ENCODE results near the gene TNPO1.
"Not testable (repeated sequence)": the region's sequence is repeated elsewhere in the genome, so short reads cannot be mapped to it uniquely, and the experiment has no call there.

TNPO1 gene

DNA sequence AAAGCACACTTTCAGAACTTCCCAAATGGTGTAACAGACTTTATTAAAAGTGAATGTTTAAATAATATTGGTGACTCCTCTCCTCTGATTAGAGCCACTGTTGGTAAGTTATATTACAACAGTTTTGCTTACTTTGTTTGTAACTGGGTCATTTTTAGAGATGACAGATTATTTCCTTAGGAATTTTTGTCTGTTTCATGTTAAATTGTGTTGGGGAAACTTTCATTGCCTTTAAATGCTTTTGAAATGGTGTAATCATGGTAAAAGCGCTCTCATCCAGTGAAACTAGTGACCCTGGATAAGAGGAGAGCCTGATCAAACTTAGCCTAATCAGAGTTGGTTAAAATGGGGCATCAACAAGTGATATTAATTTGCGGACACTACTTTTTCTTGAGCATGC, 39.4 kb downstream of the TNPO1 start:
- no peak for DNase-seq

DNA sequence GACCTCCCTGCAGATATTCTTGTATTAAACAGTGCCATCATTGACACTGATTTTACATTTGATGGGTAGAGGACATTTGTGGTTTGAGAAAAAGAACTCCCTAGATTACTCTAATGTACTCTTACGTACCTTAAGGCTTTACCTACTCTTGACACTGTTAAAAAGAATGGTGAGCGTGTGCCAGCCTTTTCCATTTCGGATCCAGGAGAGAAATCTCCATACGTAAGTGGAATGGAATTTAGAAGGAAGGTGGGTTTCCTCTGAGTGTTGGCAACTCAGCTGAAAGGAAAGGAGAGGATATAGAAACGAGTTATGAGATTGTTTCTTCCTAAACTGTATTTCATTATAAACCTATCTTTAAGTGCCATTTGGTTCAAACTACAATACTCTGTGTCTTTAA, 40.9 kb downstream of the TNPO1 start:
- DNase-seq: no peak

DNA sequence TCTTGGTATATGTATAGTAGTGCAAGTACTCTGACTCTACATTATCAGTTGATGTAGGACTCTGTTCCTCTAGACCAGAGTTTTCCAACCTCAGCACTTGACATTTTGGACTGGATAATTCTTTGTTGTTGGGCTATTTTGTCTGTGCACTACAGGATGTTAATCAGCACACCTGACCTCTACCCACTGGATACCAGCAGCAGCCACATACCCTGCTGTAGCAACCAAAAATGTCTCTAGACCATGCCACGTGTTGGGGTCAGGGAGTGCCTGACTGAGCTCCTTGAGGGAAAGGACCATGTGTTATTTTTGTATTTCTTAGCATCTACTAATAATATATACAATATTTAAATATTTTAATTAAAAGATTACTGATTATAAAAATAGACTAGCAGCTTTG, 42.7 kb downstream of the TNPO1 start:
- DNase-seq: no peak

DNA sequence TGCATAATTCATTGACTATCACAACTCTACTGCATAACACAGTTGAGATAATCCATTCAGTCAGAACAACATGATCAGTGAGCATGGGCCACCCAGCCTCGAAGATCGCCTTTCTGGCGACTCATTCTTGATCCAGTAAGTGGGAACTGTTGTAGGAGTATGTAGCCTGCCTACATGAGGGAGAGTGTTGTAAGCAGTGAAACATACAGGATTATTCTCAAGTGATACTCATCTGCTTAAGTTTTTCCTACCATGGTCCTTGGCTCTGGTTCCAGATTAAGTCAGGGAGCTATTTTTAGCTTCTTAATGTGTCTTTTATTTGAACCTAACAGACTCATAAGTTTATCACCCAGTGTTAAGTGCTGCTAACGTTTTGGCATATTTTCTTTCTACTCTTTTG, 44.0 kb downstream of the TNPO1 start:
- no peak for DNase-seq

DNA sequence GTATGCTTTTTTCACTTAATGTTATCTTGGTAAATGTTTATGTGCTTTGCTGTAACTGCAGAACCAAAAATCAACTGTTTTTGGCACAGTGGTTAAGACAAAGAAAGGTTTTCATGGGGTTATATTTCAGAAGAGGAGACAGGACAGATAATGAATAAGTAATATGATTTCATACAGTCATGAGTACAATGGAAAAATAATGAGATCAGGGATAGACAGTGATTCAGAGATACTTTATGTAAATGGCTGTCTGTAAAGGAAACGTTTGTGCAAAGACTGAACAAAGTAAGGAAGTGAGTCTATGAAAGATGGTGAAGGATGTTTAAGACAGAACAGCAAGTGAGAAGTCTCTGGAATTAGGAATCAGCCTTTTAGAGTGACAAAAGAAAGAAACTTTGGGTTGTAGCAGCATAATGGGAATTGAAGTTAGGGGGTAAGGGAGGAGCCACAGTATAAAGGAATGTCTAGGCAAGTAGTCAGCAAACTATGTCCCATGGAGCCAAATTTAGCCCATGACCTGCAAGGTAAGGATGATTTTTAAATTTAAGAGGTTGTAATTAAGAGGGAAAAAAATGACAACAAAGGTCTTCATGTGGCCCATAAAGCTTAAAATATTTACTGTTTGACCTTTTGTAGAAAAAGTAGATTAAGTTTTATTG, 55.0 kb downstream of the TNPO1 start:
- no peak for DNase-seq

DNA sequence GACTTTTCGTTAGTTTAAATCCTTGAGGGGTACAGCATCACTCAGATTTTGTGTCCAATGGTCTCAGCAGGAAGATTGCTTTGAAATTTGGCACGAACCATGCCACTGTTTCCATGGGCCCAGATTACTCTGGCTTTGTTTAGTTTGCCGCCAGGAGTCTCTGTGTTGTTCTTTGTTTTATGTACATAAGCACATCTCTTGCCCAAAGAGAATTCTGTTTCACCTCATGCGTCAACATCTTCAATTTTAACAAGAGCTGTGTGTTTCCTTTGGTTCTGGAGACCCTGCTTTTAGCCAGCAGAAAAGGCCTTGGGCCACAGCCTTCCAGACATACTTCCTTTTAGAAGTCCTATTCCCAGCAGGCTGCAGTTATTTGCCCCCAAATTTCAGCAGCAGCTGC, 62.4 kb downstream of the TNPO1 start:
- DNase-seq: no peak

DNA sequence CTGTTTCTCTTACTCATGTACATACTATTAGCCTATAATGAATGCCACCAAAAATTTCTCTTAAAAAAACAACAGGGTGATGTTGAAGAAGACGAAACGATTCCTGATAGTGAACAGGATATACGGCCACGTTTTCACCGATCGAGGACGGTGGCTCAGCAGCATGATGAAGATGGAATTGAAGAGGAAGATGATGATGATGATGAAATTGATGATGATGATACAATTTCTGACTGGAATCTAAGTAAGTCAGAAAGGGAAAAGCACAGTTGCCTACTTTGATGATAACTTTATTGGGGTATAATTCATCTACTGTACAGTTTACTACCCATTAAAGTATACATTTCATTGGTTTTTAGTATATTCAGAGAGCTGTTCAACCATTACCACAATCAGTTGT, 66.5 kb downstream of the TNPO1 start:
- DNase-seq: no peak

DNA sequence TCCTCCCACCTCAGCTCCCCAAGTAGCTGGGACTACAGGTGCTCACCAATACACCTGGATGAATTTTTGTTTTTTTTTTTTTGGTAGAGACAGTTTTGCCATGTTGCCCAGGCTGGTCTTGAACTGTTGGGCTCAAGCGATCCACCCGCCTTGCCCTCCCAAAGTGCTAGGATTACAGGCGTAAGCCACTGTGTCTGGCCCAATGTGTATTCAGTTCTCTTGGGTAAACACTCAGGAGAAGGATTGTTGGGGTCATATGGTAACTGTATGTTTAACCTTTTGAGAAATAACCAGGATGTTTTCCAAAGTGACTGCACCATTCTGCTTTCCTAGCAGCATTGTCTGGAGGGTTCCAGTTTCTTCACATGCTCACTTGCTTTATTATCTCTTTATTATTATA, 67.4 kb downstream of the TNPO1 start:
- no peak for DNase-seq

DNA sequence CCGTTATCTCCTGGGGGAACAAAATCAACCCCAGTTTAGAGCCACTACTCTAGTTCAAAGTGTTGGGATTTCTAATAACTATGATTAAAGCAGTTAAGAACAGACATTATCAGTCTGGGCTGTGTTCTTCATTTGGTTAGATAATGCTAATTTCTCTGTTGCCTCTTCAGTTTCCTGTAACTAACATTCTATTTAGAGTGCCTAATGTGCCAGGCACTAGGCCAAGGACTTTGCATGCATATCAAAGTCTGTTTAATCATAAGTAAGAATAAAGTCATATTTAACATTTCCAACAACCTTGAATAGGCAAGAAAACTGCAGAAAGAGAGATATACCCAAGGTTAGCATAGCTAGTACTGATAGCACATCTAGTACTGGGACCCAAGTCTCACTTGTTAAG, 68.4 kb downstream of the TNPO1 start:
- DNase-seq: no peak

DNA sequence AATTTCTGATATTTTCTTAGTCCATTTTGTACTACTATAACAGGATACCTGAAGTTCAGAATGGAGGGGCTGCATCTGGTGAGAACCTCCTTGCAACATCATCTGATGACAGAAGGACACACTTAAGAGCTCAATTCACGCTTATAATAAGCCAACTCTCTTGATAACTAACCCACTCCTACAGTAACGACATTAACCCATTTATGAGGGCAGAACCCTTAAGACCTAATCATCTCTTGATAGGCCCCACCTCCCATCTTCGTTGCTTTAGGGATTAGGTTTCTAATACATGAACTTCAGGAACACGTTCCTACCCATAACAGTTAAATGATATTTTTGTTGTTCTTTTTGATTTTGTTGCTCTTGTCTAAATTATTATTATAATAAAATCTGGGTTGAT, 69.4 kb downstream of the TNPO1 start:
- no peak for DNase-seq

DNA sequence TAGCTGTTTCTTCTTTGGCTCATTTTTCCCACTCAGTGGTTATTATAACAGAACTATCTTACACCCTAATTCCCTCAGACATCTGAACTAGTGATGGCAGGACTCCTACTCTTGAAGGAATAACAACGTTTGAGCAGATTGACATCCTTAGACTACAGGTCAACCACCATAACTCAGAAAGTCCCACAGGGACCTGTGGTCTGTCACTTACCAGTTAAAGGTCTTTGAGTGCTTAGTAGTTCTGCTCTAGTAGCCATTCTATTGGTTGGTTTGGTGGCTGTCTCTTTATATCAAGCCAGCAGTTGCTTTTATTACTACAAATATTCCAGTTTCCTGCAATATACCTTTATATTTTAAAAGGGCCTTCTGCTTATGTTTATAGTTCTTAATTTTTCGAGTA, 72.1 kb downstream of the TNPO1 start:
- DNase-seq: no peak

DNA sequence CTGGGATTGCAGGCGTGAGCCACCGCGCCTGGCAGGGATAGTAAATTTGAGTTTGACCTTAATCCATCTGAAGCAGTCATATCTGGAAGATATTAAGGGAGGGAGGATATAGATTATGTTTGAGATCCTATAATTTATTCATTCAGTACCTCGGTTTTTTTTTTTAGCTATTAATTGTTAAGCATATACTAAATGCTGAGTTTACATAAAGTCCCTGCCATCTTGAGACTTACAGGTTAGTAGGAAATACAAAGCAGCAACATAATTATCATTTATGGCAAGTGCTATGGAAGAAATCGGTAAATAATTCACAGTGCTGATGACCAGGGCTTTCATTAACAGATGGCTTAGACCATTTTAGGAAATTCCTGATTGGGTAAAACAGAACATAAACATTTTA, 72.9 kb downstream of the TNPO1 start:
- no peak for DNase-seq

DNA sequence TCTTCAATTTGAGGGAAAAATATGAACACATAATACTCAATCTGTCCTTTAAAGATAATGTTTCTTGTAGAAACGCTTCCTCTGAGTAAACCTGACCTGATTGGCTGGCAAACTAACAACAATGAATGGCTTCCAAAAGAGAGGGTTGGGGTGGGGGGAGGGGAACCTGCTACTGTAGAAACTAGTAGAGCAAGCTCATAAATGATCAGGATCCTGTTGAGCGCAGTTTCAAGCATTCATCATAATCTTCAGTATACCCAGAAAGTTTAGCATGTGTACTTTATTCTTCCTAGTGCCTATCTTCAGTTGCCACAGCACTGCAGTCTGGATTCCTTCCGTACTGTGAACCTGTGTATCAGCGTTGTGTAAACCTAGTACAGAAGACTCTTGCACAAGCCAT, 76.4 kb downstream of the TNPO1 start:
- DNase-seq: no peak

DNA sequence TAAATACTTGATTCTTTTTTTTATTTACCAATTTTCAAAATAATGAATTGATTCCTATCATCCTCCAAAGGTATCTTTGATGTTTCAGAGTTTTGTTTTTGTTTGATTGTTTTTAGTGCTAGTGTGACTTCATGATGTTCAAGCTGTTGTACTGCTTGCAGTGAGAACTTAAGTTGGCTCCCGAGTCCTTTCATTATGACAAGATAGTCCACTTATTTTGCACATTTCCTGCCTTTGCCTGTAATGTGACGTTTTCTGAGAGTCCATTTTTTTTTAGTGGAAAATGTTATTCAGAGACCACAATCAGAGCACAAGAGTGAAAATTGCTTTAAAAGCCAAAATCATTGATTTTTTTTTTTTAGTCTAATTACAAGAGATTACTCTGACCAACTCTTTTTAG, 79.3 kb downstream of the TNPO1 start:
- DNase-seq: no peak

DNA sequence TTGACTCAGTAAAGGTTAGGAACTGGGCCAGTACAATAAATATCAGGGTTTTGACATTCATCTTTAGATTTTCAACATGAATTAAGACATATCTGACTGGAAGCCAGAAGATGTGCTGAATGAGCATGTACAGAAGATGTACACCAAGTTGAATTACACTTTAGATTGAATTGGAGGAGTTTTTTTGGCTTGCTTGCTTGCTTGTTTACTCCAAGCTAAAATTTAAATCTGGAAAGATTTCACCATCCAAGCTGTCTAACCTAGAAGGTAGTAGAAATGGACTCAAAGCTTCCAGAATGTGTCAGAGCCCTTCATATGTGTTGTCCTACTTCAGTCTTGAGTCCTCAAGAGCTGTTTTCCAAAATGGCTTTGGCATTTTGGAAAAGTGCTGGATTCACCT, 90.3 kb downstream of the TNPO1 start:
- no peak for DNase-seq

DNA sequence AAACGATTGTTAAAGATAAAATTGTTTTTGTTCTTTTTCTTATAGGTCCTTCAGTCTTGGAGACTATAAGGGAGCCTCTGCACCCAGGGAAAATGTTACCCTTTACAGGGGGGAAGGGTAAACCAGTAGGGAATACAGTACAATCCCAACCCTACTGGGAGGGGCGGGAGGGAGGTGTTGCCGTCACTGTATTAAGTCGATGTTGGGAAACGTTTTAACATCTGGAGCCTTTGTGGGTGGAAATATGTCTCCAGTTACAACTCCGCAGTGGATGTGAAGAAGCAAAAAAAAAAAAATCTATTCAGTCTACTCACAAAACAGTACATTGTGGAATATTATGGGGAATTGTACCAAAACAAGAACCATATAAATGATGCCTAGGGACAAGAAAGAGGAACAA, 92.2 kb downstream of the TNPO1 start:
- no peak for DNase-seq

DNA sequence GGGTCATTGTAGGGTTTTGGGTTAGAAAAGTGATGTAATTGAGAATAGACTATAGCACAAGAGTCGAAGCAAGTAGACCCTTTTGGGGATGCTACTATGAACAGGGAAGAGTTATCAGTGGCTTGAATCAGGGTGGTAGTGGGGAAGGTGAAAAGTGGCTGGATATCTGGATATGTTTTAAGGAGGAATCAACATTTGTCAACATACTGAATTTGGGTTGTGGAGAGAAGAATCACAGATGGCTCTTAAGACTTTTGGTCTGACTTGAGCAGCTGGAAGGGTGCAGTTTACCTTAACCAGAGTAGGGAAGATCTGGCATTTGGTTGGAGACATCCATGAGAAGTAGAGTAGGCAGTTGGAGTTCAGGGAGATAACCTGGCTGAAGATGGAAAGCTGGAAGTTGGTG, 100.9 kb downstream of the TNPO1 start:
- no peak for DNase-seq

DNA sequence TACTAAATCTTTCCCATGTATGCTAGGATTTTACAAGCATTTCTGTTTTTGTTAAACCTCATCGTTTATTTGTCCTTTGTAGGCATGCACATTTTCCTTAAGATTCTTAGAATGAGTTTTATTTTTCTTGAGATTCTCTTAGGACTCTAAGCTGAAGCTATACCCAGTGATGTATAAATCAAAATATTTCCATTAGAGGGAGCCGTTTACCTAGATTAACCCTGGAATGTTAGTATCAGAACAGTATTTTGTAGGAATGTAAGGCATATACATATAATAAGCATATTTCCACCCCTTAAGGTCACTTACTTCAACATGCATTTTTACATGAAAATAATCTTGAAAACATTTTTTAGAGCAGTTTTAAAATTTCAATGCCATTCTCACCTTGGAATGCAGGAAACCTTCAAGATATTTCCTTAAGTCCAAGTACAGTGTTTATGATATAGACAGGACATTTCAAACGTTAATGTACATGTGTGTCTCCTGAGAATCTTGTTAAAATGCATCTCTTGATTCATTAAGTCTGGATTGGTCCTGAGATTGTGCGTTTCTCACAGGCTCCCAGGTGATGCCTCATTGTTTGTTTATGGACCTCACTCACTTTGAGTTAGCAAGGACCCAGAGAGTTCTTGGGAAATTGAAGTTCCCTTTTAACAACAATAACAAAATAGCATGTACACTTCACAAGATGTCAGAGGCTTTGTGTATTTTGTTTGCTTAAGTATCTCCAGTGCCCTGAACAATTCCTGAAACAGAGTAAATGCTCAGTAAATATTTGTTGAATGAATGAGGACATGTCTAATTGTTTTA, 104.4 kb downstream of the TNPO1 start:
- DNase-seq: no peak

DNA sequence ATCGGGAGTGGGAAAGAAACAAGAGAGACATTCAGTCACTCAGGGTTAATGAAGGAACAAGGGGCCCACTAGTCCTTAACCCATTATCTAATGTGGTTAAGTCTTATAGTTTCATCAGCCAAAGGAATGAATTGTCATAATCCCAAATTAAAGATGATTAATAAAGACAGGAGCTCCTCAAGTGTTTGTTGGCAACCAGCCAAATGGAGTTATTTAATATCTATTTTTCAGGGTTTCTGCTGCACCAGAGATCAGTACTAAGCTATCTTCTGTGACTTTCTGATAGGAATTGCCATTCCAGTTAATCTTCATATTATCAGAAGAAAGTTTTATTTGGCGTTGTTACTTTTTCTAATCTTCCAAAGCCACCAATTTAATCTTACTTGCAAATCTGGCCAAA, 105.4 kb downstream of the TNPO1 start:
- DNase-seq: no peak

DNA sequence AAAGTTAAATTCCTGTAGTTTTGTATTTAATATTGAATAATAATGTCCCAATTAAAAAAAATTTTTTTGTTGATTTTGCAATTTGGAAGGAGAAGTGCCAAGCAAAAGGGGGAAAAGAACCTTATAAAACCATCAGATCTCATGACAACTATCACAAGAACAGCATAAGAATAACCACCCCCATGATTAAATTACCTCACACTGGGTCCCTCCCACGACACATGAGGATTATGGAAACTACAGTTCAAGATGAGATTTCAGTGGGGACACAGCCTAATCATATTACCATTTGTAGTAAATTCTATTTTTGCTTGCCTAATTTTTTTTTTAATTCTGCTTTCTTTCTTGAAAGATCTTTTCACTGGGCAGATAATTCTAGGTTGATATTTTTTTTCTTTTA, 106.0 kb downstream of the TNPO1 start:
- no peak for DNase-seq

DNA sequence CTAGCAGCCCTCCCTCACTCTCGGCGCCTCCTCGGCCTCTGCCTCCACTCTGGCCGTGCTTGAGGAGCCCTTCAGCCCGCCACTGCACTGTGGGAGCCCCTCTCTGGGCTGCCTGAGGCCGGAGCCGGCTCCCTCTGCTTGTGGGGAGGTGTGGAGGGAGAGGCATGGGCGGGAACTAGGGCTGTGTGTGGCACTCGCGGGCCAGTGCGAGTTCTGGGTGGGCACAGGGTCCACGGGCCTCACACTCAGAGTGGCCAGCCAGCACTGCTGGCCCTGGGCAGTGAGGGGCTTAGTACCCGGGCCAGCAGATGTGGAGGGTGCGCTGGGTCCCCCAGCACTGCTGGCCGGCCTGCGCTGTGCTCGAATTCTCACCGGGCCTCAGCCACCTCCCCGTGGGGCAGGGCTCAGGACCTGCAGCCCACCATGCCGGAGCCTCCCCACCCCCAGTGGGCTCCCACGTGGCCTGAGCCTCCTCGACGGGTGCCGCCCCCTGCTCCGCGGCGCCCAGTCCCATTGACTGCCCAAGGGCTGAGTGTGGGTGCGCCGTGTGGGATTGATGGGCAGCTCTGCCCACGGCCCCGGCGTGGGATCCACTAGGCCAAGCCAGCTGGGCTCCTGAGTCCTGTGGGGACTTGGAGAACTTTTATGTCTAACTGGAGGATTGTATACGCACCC, 109.0 kb downstream of the TNPO1 start:
- DNase-seq: no peak

DNA sequence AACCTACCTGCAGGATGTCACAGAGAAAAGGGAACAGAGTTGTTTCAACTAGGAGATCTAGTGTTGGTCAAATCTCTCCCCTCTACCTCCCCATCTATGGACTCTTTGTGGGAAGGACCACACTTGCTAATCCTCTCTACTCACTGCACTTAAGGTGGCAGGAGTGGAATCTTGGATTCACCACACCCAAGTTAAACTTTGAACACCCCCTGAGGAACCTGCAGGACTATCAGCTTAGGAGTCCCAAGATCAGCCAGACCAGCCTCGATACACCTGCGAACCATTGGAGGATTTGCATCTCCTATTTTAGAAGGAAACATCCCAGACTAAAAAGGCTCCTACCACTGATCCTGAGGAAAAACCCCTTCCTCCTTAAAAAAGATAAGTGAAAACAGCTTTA, 116.2 kb downstream of the TNPO1 start:
- DNase-seq: not testable (repeated sequence)

DNA sequence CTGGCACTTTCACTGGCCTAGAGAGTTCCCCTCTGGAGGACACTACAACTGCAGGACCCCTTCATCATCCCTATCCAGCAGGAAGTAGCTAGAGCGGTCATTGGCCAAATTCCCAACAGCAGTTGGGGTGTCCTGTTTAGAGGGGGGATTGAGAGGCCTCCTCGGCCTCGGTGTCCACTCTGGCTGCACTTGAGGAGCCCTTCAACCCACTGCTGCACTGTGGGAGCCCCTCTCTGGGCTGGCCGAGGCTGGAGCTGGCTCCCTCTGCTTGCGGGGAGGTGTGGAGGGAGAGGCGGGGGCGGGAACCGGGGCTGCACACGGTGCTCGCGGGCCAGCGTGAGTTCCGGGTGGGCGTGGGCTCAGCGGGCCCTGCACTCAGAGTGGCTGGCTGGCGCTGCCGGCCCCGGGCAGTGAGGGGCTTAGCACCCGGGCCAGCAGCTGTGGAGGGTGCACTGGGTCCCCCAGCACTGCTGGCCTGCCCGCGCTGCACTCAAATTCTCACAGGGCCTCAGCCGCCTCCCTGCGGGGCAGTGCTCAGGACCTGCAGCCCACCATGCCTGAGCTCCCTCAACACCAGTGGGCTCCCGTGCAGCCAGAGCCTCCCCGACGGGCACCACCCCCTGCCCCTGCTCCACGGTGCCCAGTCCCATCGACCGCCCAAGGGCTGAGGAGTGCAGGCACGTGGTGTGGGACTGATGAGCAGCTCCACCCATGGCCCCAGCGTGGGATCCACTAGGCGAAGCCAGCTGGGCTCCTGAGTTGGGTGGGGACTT, 118.7 kb downstream of the TNPO1 start:
- not testable (repeated sequence) for DNase-seq

Measured in CD4-positive, alpha-beta T cell treated with Interleukin-6 for 4 hours (primary cell).